Left ventricle myocardium superior (tissue), 1 donor: ENCODE results near the gene ATP6AP2. TPM values are rescaled to one million over a fixed set of nuclear protein-coding genes. Genes with fewer than 3 reads are reported as not detected.

ENCODE experiments used
- ATAC-seq: fragments of 200-7000 bp; cut with Tn5 transposase; one replicate; pipeline ENCODE4 v1.9.1; 2020; ENCODE audit warnings: mild to moderate bottlenecking, moderate library complexity
- DNase-seq: peaks from one replicate; pipeline ENCODE4 v3.0.0-alpha.2; 2020
- intact Hi-C: fragments of 100-400 bp; cut with micrococcal nuclease; formaldehyde crosslinking; loops from one replicate; pipeline ENCODE4 v1.11.0; 2022
- long read RNA-seq: library from polyadenylated mRNA; unstranded; transcript quantifications from one replicate; pipeline ENCODE4 v2.0.0, GENCODE V29; 2021
- total RNA-seq: library from RNA; stranded (reverse); fragmentation: NEBNext Ultra II Directional; extraction: Animal tissue kit (Norgen Biotek cat#: 25700); gene quantifications from one replicate; pipeline ENCODE4 v1.2.1, GENCODE V29; 2021
- donor health status: DM: no; HTN: yes; CAD: no; lungs with severe emphysema.

The ATP6AP2 gene, protein sequence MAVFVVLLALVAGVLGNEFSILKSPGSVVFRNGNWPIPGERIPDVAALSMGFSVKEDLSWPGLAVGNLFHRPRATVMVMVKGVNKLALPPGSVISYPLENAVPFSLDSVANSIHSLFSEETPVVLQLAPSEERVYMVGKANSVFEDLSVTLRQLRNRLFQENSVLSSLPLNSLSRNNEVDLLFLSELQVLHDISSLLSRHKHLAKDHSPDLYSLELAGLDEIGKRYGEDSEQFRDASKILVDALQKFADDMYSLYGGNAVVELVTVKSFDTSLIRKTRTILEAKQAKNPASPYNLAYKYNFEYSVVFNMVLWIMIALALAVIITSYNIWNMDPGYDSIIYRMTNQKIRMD
- total RNA-seq: 42.9 TPM
- long read RNA-seq, transcript ATP6AP2-217 (9 exons, 2,337 nt): major isoform, 82 of 103 reads
- long read RNA-seq, partial matches to known transcripts: 11 of 103 reads
- long read RNA-seq, other reads (novel, unspliced or antisense): 1 of 103 reads

GRCh38 chrX:40580537-40581335 lies at the start of gene ATP6AP2:
Gene ATP6AP2, plus strand, starts transcription at chrX:40580970. Its CDS starts 96 bp downstream, at chrX:40581066.
- DNase-seq: peak; percentile 91
- intact Hi-C loops: no loop called here
- peak; percentile 99 for ATAC-seq

GRCh38 chrX:40531056-40531826 lies 49.5 kb upstream of the ATP6AP2 start:
- DNase-seq: no peak
- ATAC-seq: peak; percentile 42

DNA sequence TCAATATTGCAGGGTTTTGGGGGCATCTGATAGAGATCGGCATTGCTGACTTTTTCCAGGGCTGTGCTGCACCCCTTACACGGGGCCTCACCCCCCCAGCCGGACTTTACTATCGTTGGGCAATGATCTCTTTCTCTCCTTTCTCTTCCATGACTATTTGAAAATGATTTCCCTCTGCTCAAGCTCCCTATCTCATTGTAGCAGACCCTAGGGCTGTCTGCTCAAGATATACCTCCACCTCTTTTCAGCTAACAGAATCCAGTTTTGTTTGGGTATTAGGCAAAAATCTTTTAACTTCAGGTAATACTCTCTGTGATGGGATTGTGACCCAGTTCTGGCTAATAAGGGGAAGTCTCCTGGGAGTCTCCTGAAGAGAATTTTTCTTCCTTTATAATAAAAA lies 43.5 kb upstream of the ATP6AP2 start:
- ATAC-seq: no peak

More at GRCh38 chrX:40531056-40531826, 49.5 kb upstream of the ATP6AP2 start:
- intact Hi-C loops: no loop called here

GRCh38 chrX:40538406-40538805 lies 42.4 kb upstream of the ATP6AP2 start:
- no peak for DNase-seq
- ATAC-seq: no peak
- intact Hi-C loops: no loop called here

More for the DNA sequence above, 43.5 kb upstream of the ATP6AP2 start:
- intact Hi-C loops: no loop called here
- no peak for DNase-seq

GRCh38 chrX:40539214-40540142 lies 41.3 kb upstream of the ATP6AP2 start:
- ATAC-seq: peak; percentile 84
- DNase-seq: peak; percentile 48
- intact Hi-C loops: no loop called here

- intact Hi-C loops: no loop called here
- no peak for ATAC-seq
Measured at GRCh38 chrX:40542208-40542607, 38.6 kb upstream of the ATP6AP2 start.

GRCh38 chrX:40542972-40543371 lies 37.8 kb upstream of the ATP6AP2 start:
- DNase-seq (no peak), ATAC-seq (no peak)
- intact Hi-C loops: no loop called here

More at GRCh38 chrX:40542208-40542607, 38.6 kb upstream of the ATP6AP2 start:
- DNase-seq: no peak

DNA sequence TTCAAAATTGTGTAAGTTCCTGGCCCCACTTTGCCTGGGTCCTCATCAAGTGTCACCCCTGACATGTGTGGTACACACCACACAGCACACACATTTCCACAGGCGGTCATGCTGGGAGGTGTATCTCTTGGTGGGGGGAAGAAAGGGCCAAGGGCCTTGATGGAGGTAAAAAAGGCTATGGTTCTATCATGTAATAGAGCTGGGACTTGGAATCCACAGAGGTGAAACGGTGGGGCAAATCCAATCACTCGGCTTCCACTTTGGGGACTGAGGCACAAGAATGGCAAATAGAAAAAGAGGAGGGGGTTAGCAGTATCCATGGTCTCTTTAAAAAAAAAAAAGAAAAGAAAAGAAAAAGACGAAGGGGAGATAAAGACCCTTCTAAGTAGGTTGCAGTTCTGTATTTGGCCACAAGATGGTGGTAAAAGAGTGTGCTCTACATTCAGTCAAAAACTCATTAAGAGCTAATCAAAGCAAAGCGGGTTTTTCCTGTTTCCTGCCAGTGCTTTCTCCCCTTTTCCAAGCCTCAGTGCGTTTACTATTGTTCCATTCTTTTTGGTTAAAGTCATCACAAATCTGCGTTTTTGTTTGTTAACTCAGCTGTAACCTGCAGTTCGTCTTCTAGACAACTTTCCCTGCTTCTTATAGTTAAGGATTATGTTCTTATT lies 37.0 kb upstream of the ATP6AP2 start:
- ATAC-seq (peak; percentile 58), DNase-seq (no peak)
- intact Hi-C loops: no loop called here

- ATAC-seq: no peak
- DNase-seq: no peak
- intact Hi-C loops: no loop called here
Measured at GRCh38 chrX:40544343-40545266, 36.2 kb upstream of the ATP6AP2 start.

DNA sequence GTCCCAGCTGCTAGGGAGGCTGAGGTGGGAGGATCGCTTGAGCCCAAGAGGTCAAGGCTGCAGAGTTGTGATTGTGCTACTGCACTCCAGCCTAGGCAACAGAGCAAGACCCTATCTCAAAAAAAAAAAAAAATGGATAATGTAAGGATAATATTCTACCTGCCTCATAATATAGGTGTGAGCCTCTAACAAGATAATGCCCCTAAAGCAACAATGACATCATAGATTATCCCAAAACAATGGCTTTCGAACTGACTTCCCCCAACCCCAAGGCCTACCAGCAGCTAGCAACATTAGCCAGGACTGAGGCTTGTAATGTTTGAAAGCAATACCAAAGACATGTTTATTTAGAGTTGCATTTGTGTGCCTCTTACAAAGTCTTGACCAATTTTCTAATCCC lies 33.9 kb upstream of the ATP6AP2 start:
- ATAC-seq (no peak), DNase-seq (no peak)
- intact Hi-C loops: no loop called here

- DNase-seq: peak; percentile 37
- intact Hi-C loops: no loop called here
- ATAC-seq: no peak
Measured at GRCh38 chrX:40550066-40550465, 30.7 kb upstream of the ATP6AP2 start.

DNA sequence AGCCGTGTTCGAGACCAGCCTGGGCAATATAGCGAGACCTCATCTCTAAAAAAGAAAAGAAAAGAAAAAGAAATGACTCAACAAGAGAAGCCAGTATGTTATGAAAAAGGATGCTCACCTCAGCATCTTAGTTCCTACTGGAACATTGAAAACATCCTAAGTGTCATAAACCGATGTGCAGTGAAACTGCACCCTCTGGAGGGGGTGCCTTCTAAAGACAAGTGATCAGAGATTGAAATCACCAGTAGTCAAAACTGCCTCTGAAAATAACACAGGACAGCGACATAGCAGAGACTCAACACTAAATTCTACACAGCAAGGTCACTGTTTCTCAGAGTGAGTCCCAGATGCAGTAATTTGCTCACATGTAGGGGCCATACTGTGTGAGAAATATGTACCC lies 28.0 kb upstream of the ATP6AP2 start:
- intact Hi-C loops: no loop called here
- ATAC-seq (no peak), DNase-seq (no peak)

DNA sequence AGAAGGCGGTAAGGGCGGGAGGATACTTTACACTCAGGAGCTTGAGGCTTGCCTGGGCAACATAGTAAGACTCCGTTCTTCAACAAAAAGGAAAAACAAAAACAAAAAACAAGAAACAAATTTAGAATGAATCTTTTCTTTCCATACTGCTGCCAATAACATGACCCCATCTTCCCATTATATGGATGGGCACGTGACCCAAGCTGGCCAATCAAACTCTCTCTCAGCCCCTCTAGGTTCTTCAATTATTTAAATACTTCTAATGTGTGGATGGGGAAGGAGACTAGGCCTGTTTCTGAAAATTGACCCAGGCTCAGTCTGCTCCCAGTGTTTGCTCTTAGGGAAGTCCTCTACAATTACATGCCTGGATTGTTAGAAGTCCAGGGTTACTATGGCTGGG lies 22.2 kb upstream of the ATP6AP2 start:
- ATAC-seq (no peak), DNase-seq (no peak)
- intact Hi-C loops: no loop called here

DNA sequence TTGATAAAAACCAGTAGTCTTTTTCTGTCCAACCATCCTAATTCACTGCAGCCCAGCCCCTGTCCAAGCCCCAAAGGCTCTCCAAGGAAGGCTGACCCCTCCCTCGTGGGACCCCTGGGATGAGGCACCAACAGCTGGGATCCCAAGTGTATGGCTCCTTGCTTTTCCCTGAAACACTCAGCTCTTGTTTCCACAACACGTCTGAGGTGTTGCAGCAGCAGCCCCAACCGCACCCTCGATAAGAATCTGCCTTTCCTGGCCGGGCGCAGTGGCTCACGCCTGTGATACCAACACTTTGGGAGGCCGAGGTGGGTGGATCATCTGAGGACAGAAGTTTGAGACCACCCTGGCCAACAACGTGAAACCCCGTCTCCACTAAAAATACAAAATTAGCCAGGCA lies 17.0 kb upstream of the ATP6AP2 start:
- DNase-seq (no peak), ATAC-seq (no peak)
- intact Hi-C loops: no loop called here

DNA sequence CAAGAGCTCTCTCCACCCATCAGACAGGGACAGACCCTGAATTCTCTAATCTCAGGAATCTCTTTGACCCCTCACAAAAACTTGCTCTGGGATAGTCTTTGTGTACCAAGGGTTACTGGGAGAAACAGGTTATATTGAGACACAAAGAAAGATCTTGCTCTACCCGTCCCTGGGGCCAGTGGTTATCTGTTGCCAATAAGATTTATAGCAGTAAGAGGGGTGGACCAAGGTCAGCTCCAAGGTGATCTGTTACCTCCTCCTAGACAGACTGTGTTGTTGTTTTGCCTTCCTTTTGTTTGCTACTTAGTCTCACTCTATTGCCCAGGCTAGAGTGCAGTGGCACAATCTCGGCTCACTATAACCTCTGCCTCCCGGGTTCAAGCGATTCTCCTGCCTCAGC lies 16.3 kb upstream of the ATP6AP2 start:
- intact Hi-C loops: no loop called here
- no peak for ATAC-seq
- DNase-seq: no peak

- ATAC-seq: no peak
Measured at GRCh38 chrX:40570346-40571093, 10.2 kb upstream of the ATP6AP2 start.

More at GRCh38 chrX:40570346-40571093, 10.2 kb upstream of the ATP6AP2 start:
- no peak for DNase-seq
- intact Hi-C loops: no loop called here
